Lower leg skin (tissue), 4 donors: Measurements from ENCODE around the gene RHCE. TPM values are rescaled to one million over a fixed set of nuclear protein-coding genes. Genes with fewer than 3 reads are reported as not detected.
"Not testable (repeated sequence)": the region's sequence is repeated elsewhere in the genome, so short reads cannot be mapped to it uniquely, and the experiment has no call there.

Experiments
- DNase-seq, 2 donors: peaks; one replicate each; pipeline ENCODE4 v3.0.0-alpha.2; 2019; ENCODE audit warnings: low spot score in 2 of 2
- H3K4me3 ChIP-seq: fragments of 200-600 bp; sonication (generic); 2 replicates; pipeline ENCODE4 v1.5.1; 2017; ENCODE audit warnings: mild to moderate bottlenecking, low read depth; ENCODE audit not compliant: poor library complexity, severe bottlenecking
- POLR2A ChIP-seq, 2 donors: fragments of 450-650 bp; IDR thresholded peaks; one replicate each; pipeline ENCODE4 v1.6.1; 2016 to 2017; ENCODE audit warnings: antibody characterized with exemption in 2 of 2, mild to moderate bottlenecking in 1 of 2, moderate library complexity in 1 of 2
- WGBS, 2 donors: methylation state at CpG; one replicate each; pipeline ENCODE4 v1.1.5; 2018; 5-methylcytosine and 5-hydroxymethylcytosine counted together
- intact Hi-C: fragments of 100-400 bp; cut with DNase I; formaldehyde crosslinking; loops from one replicate; pipeline ENCODE4 v1.15.0; 2023; ENCODE audit warnings: low total_unique reads
- total RNA-seq, 4 donors: library from RNA; depleted of rRNA; stranded (reverse); fragments of >200 nt; gene quantifications; one replicate each; pipeline ENCODE4 v1.1.0, GENCODE V29; 2016
- TF ChIP-seq, protein P1 (sequence below), 3 donors: fragments of 450-650 bp; IDR thresholded peaks; one replicate each; pipeline ENCODE4 v1.5.1; 2016; ENCODE audit warnings: antibody characterized with exemption in 3 of 3, mild to moderate bottlenecking in 3 of 3, moderate library complexity in 2 of 3

RHCE gene
- total RNA-seq: 1 to 10 TPM in 1 of 4 donors, under 1 TPM in 2, not detected in 1; 0.16 to 1.4 (median 0.61) TPM

GRCh38 chr1:25420715-25421114, at the start of gene RHCE:
TSS of gene RHCE (minus strand) at chr1:25420825. CDS start at chr1:25420786, 39 bp downstream.
- intact Hi-C loops, H3K4me3 ChIP-seq, DNase-seq: not testable (repeated sequence)
- 96 to 98% methylated on average over 9 of the region's 9 CpGs for WGBS, 2 donors

GRCh38 chr1:25469177-25469576, 48.6 kb upstream of the RHCE start:
- no peak for TF ChIP-seq POLR2A (IDR thresholded peaks at IDR 0.05)
- TF ChIP-seq, protein P1, sequence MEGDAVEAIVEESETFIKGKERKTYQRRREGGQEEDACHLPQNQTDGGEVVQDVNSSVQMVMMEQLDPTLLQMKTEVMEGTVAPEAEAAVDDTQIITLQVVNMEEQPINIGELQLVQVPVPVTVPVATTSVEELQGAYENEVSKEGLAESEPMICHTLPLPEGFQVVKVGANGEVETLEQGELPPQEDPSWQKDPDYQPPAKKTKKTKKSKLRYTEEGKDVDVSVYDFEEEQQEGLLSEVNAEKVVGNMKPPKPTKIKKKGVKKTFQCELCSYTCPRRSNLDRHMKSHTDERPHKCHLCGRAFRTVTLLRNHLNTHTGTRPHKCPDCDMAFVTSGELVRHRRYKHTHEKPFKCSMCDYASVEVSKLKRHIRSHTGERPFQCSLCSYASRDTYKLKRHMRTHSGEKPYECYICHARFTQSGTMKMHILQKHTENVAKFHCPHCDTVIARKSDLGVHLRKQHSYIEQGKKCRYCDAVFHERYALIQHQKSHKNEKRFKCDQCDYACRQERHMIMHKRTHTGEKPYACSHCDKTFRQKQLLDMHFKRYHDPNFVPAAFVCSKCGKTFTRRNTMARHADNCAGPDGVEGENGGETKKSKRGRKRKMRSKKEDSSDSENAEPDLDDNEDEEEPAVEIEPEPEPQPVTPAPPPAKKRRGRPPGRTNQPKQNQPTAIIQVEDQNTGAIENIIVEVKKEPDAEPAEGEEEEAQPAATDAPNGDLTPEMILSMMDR (IDR thresholded peaks at IDR 0.05): no peak
- WGBS, 2 donors: 75 to 79% methylated on average over 2 of the region's 2 CpGs
- no peak overlapping the region for H3K4me3 ChIP-seq
- intact Hi-C loops: no loop called here
- no peak for DNase-seq

DNA sequence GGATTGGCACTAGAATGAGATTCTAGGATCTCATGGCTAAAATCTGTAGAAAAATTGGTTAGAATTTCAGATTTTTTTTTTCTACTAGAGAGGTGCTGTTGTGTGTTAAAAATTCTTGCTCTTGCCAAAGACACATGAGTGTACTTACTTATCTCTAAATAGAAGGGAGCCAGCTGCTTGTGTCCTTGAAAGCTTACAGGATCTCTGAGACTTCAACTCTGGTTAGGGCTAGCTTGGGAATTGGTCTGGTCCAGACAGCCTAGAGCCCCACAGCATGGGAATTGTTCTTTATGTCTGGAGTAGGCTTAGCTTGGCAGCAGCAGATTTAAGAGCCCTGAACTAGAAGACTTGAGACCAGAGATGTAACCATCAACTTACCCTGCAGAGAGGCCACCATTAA, 47.4 kb upstream of the RHCE start:
- H3K4me3 ChIP-seq: no peak overlapping the region
- no peak for TF ChIP-seq POLR2A (IDR thresholded peaks at IDR 0.05)
- TF ChIP-seq, protein P1 (IDR thresholded peaks at IDR 0.05): no peak
- DNase-seq: no peak
- intact Hi-C loops: no loop called here

- WGBS, 2 donors: 89 to 96% methylated on average over 1 of the region's 1 CpG
- intact Hi-C loops: no loop called here
- no peak overlapping the region for H3K4me3 ChIP-seq
- DNase-seq: no peak
- no peak for TF ChIP-seq POLR2A (IDR thresholded peaks at IDR 0.05)
- TF ChIP-seq, protein P1 (IDR thresholded peaks at IDR 0.05): no peak
These were observed 47.0 kb upstream of the RHCE start for GRCh38 chr1:25467616-25468015.

DNA sequence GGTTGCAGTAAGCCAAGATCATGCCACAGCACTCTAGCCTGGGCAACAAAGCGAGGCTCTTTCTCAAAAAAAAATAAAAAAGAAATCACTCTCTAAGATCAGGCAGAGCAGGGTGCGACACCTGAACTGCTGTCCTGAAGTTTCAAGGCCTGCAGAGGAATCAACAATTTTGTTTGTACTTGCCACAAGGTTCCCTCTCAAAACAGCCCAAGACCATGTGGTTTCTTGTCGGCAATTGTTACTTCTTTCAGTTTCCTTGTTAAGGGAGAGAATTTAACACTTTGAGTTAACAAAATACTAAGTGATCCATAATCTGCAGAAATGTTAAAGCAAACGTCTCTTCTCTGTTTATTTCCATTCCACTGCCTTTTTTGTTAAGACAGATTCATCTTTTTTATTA, 46.6 kb upstream of the RHCE start:
- H3K4me3 ChIP-seq: no peak overlapping the region
- intact Hi-C loops: no loop called here
- WGBS, 2 donors: 77 to 78% methylated on average over 4 of the region's 4 CpGs
- no peak for TF ChIP-seq POLR2A (IDR thresholded peaks at IDR 0.05)
- TF ChIP-seq, protein P1 (IDR thresholded peaks at IDR 0.05): no peak
- DNase-seq: no peak

GRCh38 chr1:25462732-25463131, 42.1 kb upstream of the RHCE start:
- DNase-seq: no peak
- no peak overlapping the region for H3K4me3 ChIP-seq
- intact Hi-C loops: no loop called here
- WGBS, 2 donors: 49 to 63% methylated on average over 5 of the region's 5 CpGs
- no peak for TF ChIP-seq POLR2A (IDR thresholded peaks at IDR 0.05)
- TF ChIP-seq, protein P1 (IDR thresholded peaks at IDR 0.05): no peak
